Measurements from ENCODE around the gene TMEM44.

- TF ChIP-seq GABPB1 (CRISPR knock-in tag; IDR thresholded peaks at IDR 0.05) (no peak), JUN (CRISPR knock-in tag; IDR thresholded peaks at IDR 0.05) (no peak), CTCF (IDR thresholded peaks at IDR 0.05) (no peak), MAX (CRISPR knock-in tag; IDR thresholded peaks at IDR 0.05) (no peak), TP53 (CRISPR knock-in tag; IDR thresholded peaks at IDR 0.05) (no peak)
Measured at GRCh38 chr3:194575484-194576210, 57.6 kb downstream of the TMEM44 start.

Data from WTC11 (cell line).